Prostate gland (tissue), 2 donors: ENCODE results near the gene RGMA. TPM values are rescaled to one million over a fixed set of nuclear protein-coding genes. Genes with fewer than 3 reads are reported as not detected.

ENCODE experiments used
- DNase-seq: peaks from one replicate; pipeline ENCODE4 v3.0.0-alpha.2; 2019; ENCODE audit warnings: low spot score
- H3K27ac ChIP-seq, 2 donors: fragments of 200-600 bp; sonication (generic); 2 replicates each; pipeline ENCODE4 v1.5.1; 2017 to 2019
- H3K27me3 ChIP-seq: fragments of 200-600 bp; sonication (generic); replicated peaks from 2 replicates; pipeline ENCODE4 v1.5.1; 2019; ENCODE audit not compliant: insufficient read depth
- H3K36me3 ChIP-seq, 2 donors: fragments of 200-600 bp; sonication (generic); 1 replicate in 1 of 2; 2 replicates in 1 of 2; pipeline versions ENCODE4 v1.5.1 to v1.8.1; 2017 to 2019
- H3K4me1 ChIP-seq: fragments of 200-600 bp; sonication (generic); replicated peaks from 2 replicates; pipeline ENCODE4 v1.5.1; 2019
- H3K4me3 ChIP-seq, 2 donors: fragments of 200-600 bp; sonication (generic); 2 replicates each; pipeline ENCODE4 v1.5.1; 2017 to 2019
- H3K9me3 ChIP-seq: fragments of 200-600 bp; sonication (generic); 2 replicates; pipeline ENCODE4 v1.5.1; 2017
- CTCF ChIP-seq, 4 experiments: fragments of 200-600 bp in 2 of 4; fragments of 450-650 bp in 2 of 4; sonication (generic) in 2 of 4; IDR thresholded peaks; 1 replicate in 3 of 4; 2 replicates in 1 of 4; pipeline ENCODE4 v1.5.1; 2016 to 2019; ENCODE audit warnings: antibody characterized with exemption in 4 of 4, mild to moderate bottlenecking in 2 of 4, moderate library complexity in 2 of 4
- POLR2A ChIP-seq: fragments of 450-650 bp; IDR thresholded peaks from one replicate; pipeline ENCODE4 v1.6.1; 2016; ENCODE audit warnings: antibody characterized with exemption, mild to moderate bottlenecking
- POLR2AphosphoS5 ChIP-seq: sonication (generic); formaldehyde crosslinking; IDR thresholded peaks from one replicate; pipeline ENCODE4 v1.6.1; 2017; ENCODE audit warnings: antibody characterized with exemption
- WGBS: methylation state at CpG from one replicate; pipeline ENCODE4 v1.1.5; 2018; 5-methylcytosine and 5-hydroxymethylcytosine counted together
- intact Hi-C: fragments of 100-400 bp; cut with DNase I; formaldehyde crosslinking; loops from one replicate; pipeline ENCODE4 v1.14.2; 2022
- total RNA-seq, 2 donors: library from RNA; depleted of rRNA; stranded (reverse); fragments of >200 nt; gene quantifications; one replicate each; pipeline ENCODE4 v1.1.0, GENCODE V29; 2016

The RGMA gene
- total RNA-seq, 2 donors from 2014 or later = 10.3 to 93.8 TPM

GRCh38 chr15:93017526-93017925 is 71.5 kb downstream of the RGMA start:
- DNase-seq = no peak
- intact Hi-C loops = no loop called here
- no peak overlapping the region for H3K4me3 ChIP-seq
- H3K27ac ChIP-seq = no peak overlapping the region
- 84% methylated on average over 6 of the region's 6 CpGs for WGBS
- H3K36me3 ChIP-seq = peaks cover 23 to 33% of the 10 kb centered on the region in 2 donors
- no peaks in the 10 kb centered on the region for H3K27me3 ChIP-seq
- H3K4me1 ChIP-seq = no peaks in the 10 kb centered on the region
- H3K9me3 ChIP-seq = no peaks in the 10 kb centered on the region
- TF ChIP-seq POLR2A (no peak), CTCF (IDR thresholded peaks at IDR 0.05) (no peak), POLR2AphosphoS5 (no peak)

- no peak for TF ChIP-seq POLR2A
- TF ChIP-seq CTCF (IDR thresholded peaks at IDR 0.05) = no peak
- TF ChIP-seq POLR2AphosphoS5 = no peak
- no peaks in the 10 kb centered on the region for H3K27me3 ChIP-seq
- H3K4me3 ChIP-seq = no peak overlapping the region
- intact Hi-C loops = no loop called here
- H3K9me3 ChIP-seq = no peaks in the 10 kb centered on the region
- H3K36me3 ChIP-seq = peaks cover 21 to 33% of the 10 kb centered on the region in 2 donors
- H3K4me1 ChIP-seq = no peaks in the 10 kb centered on the region
- no peak for DNase-seq
- 93% methylated on average over 1 of the region's 1 CpG for WGBS
- no peak overlapping the region for H3K27ac ChIP-seq
Measured at GRCh38 chr15:93012786-93013185, 76.2 kb downstream of the RGMA start.

- H3K36me3 ChIP-seq = peaks cover 5 to 6% of the 10 kb centered on the region in 2 donors
- TF ChIP-seq CTCF (IDR thresholded peaks at IDR 0.05) (no peak), POLR2A (no peak), POLR2AphosphoS5 (no peak)
- DNase-seq = no peak
- H3K27ac ChIP-seq = no peak overlapping the region
- H3K4me1 ChIP-seq = no peaks in the 10 kb centered on the region
- WGBS = 93% methylated on average over 3 of the region's 3 CpGs
- no peaks in the 10 kb centered on the region for H3K9me3 ChIP-seq
- intact Hi-C loops = no loop called here
- no peak overlapping the region for H3K4me3 ChIP-seq
- H3K27me3 ChIP-seq = no peaks in the 10 kb centered on the region
Measured at GRCh38 chr15:93007994-93008393, 81.0 kb downstream of the RGMA start.

GRCh38 chr15:93005133-93005532 is 83.9 kb downstream of the RGMA start:
- no peak for DNase-seq
- no peak overlapping the region for H3K4me3 ChIP-seq
- H3K36me3 ChIP-seq = peaks cover 5 to 11% of the 10 kb centered on the region in 2 donors
- intact Hi-C loops = no loop called here
- no peaks in the 10 kb centered on the region for H3K9me3 ChIP-seq
- no peak overlapping the region for H3K27ac ChIP-seq
- no peaks in the 10 kb centered on the region for H3K27me3 ChIP-seq
- 87% methylated on average over 4 of the region's 4 CpGs for WGBS
- no peaks in the 10 kb centered on the region for H3K4me1 ChIP-seq
- TF ChIP-seq CTCF (IDR thresholded peaks at IDR 0.05) (no peak), POLR2AphosphoS5 (no peak), POLR2A (no peak)

GRCh38 chr15:93001881-93002280 is 87.1 kb downstream of the RGMA start:
- intact Hi-C loops = no loop called here
- Histone ChIP-seq H3K4me1 (no peaks in the 10 kb centered on the region), H3K27me3 (no peaks in the 10 kb centered on the region), H3K9me3 (no peaks in the 10 kb centered on the region), H3K27ac (no peak overlapping the region), H3K36me3 (peaks cover 10 to 17% of the 10 kb centered on the region in 2 donors), H3K4me3 (no peak overlapping the region)
- WGBS = 91% methylated on average over 2 of the region's 2 CpGs
- TF ChIP-seq POLR2AphosphoS5 (no peak), CTCF (IDR thresholded peaks at IDR 0.05) (no peak)
- no peak for DNase-seq
